Measurements from ENCODE around the gene ZNF678. TPM values are rescaled to one million over a fixed set of nuclear protein-coding genes. Genes with fewer than 3 reads are reported as not detected.

Gene ZNF678
- total and polyA plus RNA-seq, 9 of the 15 experiments (the other 6 are each of a cell fraction or from before 2014, with no cell fraction given): 3.0 to 16.8 (median 8.0) TPM

- TF ChIP-seq, protein P1, sequence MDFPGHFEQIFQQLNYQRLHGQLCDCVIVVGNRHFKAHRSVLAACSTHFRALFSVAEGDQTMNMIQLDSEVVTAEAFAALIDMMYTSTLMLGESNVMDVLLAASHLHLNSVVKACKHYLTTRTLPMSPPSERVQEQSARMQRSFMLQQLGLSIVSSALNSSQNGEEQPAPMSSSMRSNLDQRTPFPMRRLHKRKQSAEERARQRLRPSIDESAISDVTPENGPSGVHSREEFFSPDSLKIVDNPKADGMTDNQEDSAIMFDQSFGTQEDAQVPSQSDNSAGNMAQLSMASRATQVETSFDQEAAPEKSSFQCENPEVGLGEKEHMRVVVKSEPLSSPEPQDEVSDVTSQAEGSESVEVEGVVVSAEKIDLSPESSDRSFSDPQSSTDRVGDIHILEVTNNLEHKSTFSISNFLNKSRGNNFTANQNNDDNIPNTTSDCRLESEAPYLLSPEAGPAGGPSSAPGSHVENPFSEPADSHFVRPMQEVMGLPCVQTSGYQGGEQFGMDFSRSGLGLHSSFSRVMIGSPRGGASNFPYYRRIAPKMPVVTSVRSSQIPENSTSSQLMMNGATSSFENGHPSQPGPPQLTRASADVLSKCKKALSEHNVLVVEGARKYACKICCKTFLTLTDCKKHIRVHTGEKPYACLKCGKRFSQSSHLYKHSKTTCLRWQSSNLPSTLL (IDR thresholded peaks at IDR 0.05): no peak
- TF ChIP-seq, protein P2, sequence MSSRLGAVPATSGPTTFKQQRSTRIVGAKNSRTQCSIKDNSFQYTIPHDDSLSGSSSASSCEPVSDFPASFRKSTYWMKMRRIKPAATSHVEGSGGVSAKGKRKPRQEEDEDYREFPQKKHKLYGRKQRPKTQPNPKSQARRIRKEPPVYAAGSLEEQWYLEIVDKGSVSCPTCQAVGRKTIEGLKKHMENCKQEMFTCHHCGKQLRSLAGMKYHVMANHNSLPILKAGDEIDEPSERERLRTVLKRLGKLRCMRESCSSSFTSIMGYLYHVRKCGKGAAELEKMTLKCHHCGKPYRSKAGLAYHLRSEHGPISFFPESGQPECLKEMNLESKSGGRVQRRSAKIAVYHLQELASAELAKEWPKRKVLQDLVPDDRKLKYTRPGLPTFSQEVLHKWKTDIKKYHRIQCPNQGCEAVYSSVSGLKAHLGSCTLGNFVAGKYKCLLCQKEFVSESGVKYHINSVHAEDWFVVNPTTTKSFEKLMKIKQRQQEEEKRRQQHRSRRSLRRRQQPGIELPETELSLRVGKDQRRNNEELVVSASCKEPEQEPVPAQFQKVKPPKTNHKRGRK (tag; IDR thresholded peaks at IDR 0.05): no peak
- TF ChIP-seq HNRNPL (IDR thresholded peaks at IDR 0.05; ENCODE audit: low read depth, low read length): no peak
- TF ChIP-seq, protein P3, sequence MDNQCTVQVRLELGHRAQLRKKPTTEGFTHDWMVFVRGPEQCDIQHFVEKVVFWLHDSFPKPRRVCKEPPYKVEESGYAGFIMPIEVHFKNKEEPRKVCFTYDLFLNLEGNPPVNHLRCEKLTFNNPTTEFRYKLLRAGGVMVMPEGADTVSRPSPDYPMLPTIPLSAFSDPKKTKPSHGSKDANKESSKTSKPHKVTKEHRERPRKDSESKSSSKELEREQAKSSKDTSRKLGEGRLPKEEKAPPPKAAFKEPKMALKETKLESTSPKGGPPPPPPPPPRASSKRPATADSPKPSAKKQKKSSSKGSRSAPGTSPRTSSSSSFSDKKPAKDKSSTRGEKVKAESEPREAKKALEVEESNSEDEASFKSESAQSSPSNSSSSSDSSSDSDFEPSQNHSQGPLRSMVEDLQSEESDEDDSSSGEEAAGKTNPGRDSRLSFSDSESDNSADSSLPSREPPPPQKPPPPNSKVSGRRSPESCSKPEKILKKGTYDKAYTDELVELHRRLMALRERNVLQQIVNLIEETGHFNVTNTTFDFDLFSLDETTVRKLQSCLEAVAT (IDR thresholded peaks at IDR 0.05): no peak
- TF ChIP-seq, protein P4, sequence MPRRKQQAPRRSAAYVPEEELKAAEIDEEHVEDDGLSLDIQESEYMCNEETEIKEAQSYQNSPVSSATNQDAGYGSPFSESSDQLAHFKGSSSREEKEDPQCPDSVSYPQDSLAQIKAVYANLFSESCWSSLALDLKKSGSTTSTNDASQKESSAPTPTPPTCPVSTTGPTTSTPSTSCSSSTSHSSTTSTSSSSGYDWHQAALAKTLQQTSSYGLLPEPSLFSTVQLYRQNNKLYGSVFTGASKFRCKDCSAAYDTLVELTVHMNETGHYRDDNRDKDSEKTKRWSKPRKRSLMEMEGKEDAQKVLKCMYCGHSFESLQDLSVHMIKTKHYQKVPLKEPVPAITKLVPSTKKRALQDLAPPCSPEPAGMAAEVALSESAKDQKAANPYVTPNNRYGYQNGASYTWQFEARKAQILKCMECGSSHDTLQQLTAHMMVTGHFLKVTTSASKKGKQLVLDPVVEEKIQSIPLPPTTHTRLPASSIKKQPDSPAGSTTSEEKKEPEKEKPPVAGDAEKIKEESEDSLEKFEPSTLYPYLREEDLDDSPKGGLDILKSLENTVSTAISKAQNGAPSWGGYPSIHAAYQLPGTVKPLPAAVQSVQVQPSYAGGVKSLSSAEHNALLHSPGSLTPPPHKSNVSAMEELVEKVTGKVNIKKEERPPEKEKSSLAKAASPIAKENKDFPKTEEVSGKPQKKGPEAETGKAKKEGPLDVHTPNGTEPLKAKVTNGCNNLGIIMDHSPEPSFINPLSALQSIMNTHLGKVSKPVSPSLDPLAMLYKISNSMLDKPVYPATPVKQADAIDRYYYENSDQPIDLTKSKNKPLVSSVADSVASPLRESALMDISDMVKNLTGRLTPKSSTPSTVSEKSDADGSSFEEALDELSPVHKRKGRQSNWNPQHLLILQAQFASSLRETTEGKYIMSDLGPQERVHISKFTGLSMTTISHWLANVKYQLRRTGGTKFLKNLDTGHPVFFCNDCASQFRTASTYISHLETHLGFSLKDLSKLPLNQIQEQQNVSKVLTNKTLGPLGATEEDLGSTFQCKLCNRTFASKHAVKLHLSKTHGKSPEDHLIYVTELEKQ (CRISPR knock-in tag; IDR thresholded peaks at IDR 0.05): no peak
- TF ChIP-seq ZBTB49 (CRISPR knock-in tag; IDR thresholded peaks at IDR 0.05; ENCODE audit: borderline replicate concordance): no peak
- no peak for TF ChIP-seq ZNF143 (CRISPR knock-in tag; IDR thresholded peaks at IDR 0.05)
- no peak for TF ChIP-seq BACH1 (tag; IDR thresholded peaks at IDR 0.05)
- no peak for TF ChIP-seq ATF1 (CRISPR knock-in tag; IDR thresholded peaks at IDR 0.05)
- no peak for TF ChIP-seq ATF1 (tag; IDR thresholded peaks at IDR 0.05)
- TF ChIP-seq, protein P5, sequence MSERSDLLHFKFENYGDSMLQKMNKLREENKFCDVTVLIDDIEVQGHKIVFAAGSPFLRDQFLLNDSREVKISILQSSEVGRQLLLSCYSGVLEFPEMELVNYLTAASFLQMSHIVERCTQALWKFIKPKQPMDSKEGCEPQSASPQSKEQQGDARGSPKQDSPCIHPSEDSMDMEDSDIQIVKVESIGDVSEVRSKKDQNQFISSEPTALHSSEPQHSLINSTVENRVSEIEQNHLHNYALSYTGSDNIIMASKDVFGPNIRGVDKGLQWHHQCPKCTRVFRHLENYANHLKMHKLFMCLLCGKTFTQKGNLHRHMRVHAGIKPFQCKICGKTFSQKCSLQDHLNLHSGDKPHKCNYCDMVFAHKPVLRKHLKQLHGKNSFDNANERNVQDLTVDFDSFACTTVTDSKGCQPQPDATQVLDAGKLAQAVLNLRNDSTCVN (CRISPR knock-in tag; IDR thresholded peaks at IDR 0.05): no peak
- TF ChIP-seq TSC22D4 (tag; IDR thresholded peaks at IDR 0.05): no peak
Measured at GRCh38 chr1:227622739-227623475, 59.6 kb downstream of the ZNF678 start (continued).

Measured in K562 (cell line).